Common myeloid progenitor, CD34-positive (primary cell): Measurements from ENCODE around the gene SYNGAP1.
A peak's percentile ranks its signal among the peaks of the same experiment; 100 is the strongest.

ENCODE experiments used
- CTCF ChIA-PET: fragments of 350-600 bp; sonication (Branson Sonifier 250); formaldehyde crosslinking; loops from one replicate; lab custom pipeline; 2021; ENCODE audit warnings: antibody characterized with exemption; lab: Charles Lee
- POLR2A ChIA-PET: fragments of 350-600 bp; sonication (Branson Sonifier 250); formaldehyde crosslinking; loops from one replicate; lab custom pipeline; 2021; ENCODE audit warnings: antibody characterized with exemption; lab: Charles Lee
- DNase-seq, 3 donors: peaks; one replicate each; pipeline versions ENCODE4 v3.0.0 to v3.0.0-alpha.2; 2013
- H3K27ac ChIP-seq, 2 experiments: 1 replicate in 1 of 2; 2 replicates in 1 of 2; pipeline ENCODE4 v1.7.0; 2013; ENCODE audit warnings: inconsistent platforms in 2 of 2, low read length in 2 of 2, mild to moderate bottlenecking in 2 of 2, low read depth in 1 of 2, moderate library complexity in 1 of 2; ENCODE audit not compliant: severe bottlenecking in 2 of 2, insufficient read depth in 1 of 2, poor library complexity in 1 of 2
- H3K27me3 ChIP-seq, 5 experiments: replicated peaks in 2 of 5; 1 replicate in 3 of 5; 2 replicates in 2 of 5; pipeline versions ENCODE4 v1.6.1 to v1.7.0; 2013; ENCODE audit warnings: low read length in 4 of 5, mild to moderate bottlenecking in 2 of 5, moderate library complexity in 2 of 5, inconsistent platforms in 1 of 5; ENCODE audit not compliant: insufficient read depth in 5 of 5, control insufficient read depth in 4 of 5
- H3K36me3 ChIP-seq, 4 experiments: 1 replicate in 2 of 4; 2 replicates in 2 of 4; pipeline versions ENCODE4 v1.6.1 to v1.7.0; 2013; ENCODE audit warnings: low read length in 3 of 4, control low read depth in 1 of 4, mild to moderate bottlenecking in 1 of 4; ENCODE audit not compliant: control insufficient read depth in 4 of 4, insufficient read depth in 4 of 4
- H3K4me1 ChIP-seq, 4 experiments: 1 replicate in 3 of 4; 2 replicates in 1 of 4; pipeline versions ENCODE4 v1.6.1 to v1.7.1; 2013; ENCODE audit warnings: low read length in 3 of 4, mild to moderate bottlenecking in 3 of 4, control low read depth in 1 of 4, inconsistent platforms in 1 of 4, moderate library complexity in 1 of 4; ENCODE audit not compliant: control insufficient read depth in 4 of 4, insufficient read depth in 4 of 4; ENCODE audit errors: control extremely low read depth in 1 of 4
- H3K4me3 ChIP-seq, 7 experiments: 1 replicate in 4 of 7; 2 replicates in 3 of 7; pipeline versions ENCODE4 v1.5.1 to v1.7.0; 2013; ENCODE audit warnings: mild to moderate bottlenecking in 7 of 7, low read length in 6 of 7, moderate library complexity in 6 of 7, inconsistent platforms in 2 of 7, low read depth in 2 of 7, control low read depth in 1 of 7; ENCODE audit not compliant: insufficient read depth in 4 of 7, control insufficient read depth in 1 of 7; ENCODE audit errors: extremely low read depth in 1 of 7
- H3K9me3 ChIP-seq, 5 experiments: 1 replicate in 4 of 5; 2 replicates in 1 of 5; pipeline versions ENCODE4 v1.6.1 to v1.7.1; 2013; ENCODE audit warnings: low read length in 4 of 5, mild to moderate bottlenecking in 2 of 5, inconsistent platforms in 1 of 5, low read depth in 1 of 5, moderate library complexity in 1 of 5; ENCODE audit not compliant: control insufficient read depth in 4 of 5, insufficient read depth in 2 of 5; ENCODE audit errors: control extremely low read depth in 1 of 5
- WGBS: methylation state at CpG from one replicate; pipeline ENCODE4 v1.1.5; 2013; ENCODE audit not compliant: insufficient coverage; 5-methylcytosine and 5-hydroxymethylcytosine counted together

SYNGAP1 gene

GRCh38 chr6:33420491-33421343, 852 bp downstream of the SYNGAP1 start:
- H3K36me3 ChIP-seq = peaks cover under 1 to 10% (median 5%) of the 10 kb centered on the region in 4 experiments
- peak overlapping the region in 2 of 7 experiments; percentile 26 to 73 for H3K4me3 ChIP-seq
- ChIA-PET POLR2A (no interaction called here), CTCF (no interaction called here)
- H3K9me3 ChIP-seq = no peaks in the 10 kb centered on the region
- no peaks in the 10 kb centered on the region for H3K27me3 ChIP-seq
- H3K4me1 ChIP-seq = peaks cover 14 to 57% (median 49%) of the 10 kb centered on the region in 4 experiments
- WGBS = 70% methylated on average over 5 of the region's 6 CpGs
- H3K27ac ChIP-seq = no peak overlapping the region
- DNase-seq = peak in 1 of 3 donors; percentile 41

- Histone ChIP-seq H3K9me3 (no peaks in the 10 kb centered on the region), H3K4me3 (no peak overlapping the region), H3K27me3 (no peaks in the 10 kb centered on the region), H3K36me3 (peaks cover 0 to 5% (median 1%) of the 10 kb centered on the region in 4 experiments), H3K4me1 (peaks cover 14 to 55% (median 49%) of the 10 kb centered on the region in 4 experiments), H3K27ac (no peak overlapping the region)
- ChIA-PET CTCF (no interaction called here), POLR2A (no interaction called here)
- 100% methylated on average over 2 of the region's 2 CpGs for WGBS
- no peak for DNase-seq
Measured at GRCh38 chr6:33421344-33421643, 1.4 kb downstream of the SYNGAP1 start.

DNA sequence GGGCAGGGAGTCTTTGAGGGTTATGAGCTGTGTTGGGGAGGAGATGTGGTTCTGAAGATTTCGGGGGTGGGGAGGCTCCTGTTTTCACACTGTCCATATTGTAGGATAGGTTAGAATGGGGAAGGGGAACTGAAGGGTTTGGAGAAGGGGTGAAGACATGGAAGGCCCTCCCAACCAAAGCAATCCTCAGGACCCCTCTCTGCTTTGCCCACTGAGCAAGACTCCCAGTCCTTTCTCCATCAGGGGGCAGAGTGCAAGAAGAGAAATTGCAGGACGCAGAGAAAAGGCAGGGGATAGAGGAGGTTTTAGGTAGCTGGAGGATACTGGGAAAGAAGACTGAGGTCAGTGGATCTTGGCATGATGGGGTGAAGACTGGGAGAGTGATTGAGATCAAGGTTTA, 3.9 kb downstream of the SYNGAP1 start:
- Histone ChIP-seq H3K36me3 (no peaks in the 10 kb centered on the region), H3K4me1 (peaks cover 4 to 56% (median 47%) of the 10 kb centered on the region in 4 experiments), H3K27ac (peak overlapping the region in 1 of 2 experiments; percentile 12), H3K27me3 (no peaks in the 10 kb centered on the region), H3K9me3 (no peaks in the 10 kb centered on the region), H3K4me3 (no peak overlapping the region)
- ChIA-PET CTCF (interaction anchor here (1.1 kb wide), 1 partner anchor 147 kb away, joined by 3 read pairs; the partner anchor contains the start of gene B3GALT4), POLR2A (no interaction called here)
- DNase-seq = no peak
- WGBS = 100% methylated on average over 1 of the region's 2 CpGs

- ChIA-PET POLR2A (interaction anchor here (0.8 to 1.2 kb wide), 3 partner anchors 14 to 153 kb away, joined by 3 read pairs; partner anchors contain the start of genes RPS18 and VPS52), CTCF (interaction anchor here (0.6 to 2.0 kb wide), 11 partner anchors 8 to 148 kb away, joined by 3 to 9 read pairs (median 4); partner anchors contain the start of gene B3GALT4)
- no peaks in the 10 kb centered on the region for H3K36me3 ChIP-seq
- H3K4me3 ChIP-seq = peak overlapping the region; percentile 39 to 83 (median 79)
- H3K4me1 ChIP-seq = peaks cover 6 to 58% (median 47%) of the 10 kb centered on the region in 4 experiments
- peak overlapping the region; percentile 72 to 88 for H3K27ac ChIP-seq
- H3K27me3 ChIP-seq = no peaks in the 10 kb centered on the region
- DNase-seq = peak in 1 of 3 donors; percentile 29
- no peaks in the 10 kb centered on the region for H3K9me3 ChIP-seq
- WGBS = 24% methylated on average over 11 of the region's 12 CpGs
Measured at GRCh38 chr6:33424855-33425667, 5.2 kb downstream of the SYNGAP1 start.

DNA sequence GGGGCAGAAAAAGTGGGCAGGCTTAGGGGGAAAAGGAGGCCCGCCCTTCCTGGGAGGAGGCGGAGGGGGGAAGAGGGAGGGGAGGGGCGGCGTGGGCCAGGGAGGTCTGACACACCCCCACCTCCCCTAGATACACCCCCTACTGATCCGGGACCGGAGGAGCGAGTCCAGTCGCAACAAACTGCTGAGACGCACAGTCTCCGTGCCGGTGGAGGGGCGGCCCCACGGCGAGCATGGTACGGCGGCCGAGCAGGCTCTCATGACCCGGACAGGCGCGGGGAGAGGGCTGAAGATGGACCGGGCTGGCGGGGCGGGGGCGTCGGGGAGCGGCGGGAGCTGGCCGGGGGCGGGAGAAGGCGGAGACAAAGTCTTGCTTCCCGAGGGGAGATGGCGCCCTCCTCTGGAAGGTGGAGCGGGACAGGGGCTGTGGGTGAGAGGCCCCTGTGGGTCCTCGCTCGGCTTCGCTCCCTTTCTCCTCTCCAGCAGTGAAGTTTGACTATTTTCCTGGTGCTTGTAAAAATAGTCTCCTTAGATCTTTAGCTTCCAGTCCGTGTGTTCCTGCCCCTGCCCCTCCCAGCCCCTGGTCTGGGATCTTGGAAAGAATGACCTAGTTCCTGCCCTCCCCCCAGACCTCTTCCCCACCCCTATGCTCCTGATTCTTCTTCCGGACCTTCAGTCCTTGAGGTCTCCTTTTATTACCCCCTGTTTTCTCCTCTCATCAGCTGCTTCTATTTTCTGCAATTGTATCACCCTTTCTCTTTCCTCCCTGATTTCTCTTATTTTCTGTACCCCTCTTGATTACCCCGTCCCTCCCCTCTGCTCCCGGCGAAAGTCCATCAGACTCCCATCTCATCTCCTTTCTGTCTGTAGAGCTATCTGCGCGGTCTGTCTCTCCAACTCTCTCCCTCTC, 6.1 kb downstream of the SYNGAP1 start:
- no peaks in the 10 kb centered on the region for H3K27me3 ChIP-seq
- POLR2A ChIA-PET = interaction anchor here (1.0 to 1.2 kb wide), 2 partner anchors 14 to 154 kb away, joined by 3 read pairs; partner anchors contain the start of genes RPS18 and VPS52
- WGBS = under 1% methylated on average over 21 of the region's 43 CpGs

More for the DNA sequence above, 6.1 kb downstream of the SYNGAP1 start:
- Histone ChIP-seq H3K4me3 (peak overlapping the region; percentile 39 to 83 (median 79)), H3K9me3 (no peaks in the 10 kb centered on the region), H3K27ac (peak overlapping the region; percentile 72 to 88), H3K4me1 (peaks cover 12 to 62% (median 54%) of the 10 kb centered on the region in 4 experiments), H3K36me3 (no peaks in the 10 kb centered on the region)
- DNase-seq = peak; percentile 80 to 91 (median 86)
- CTCF ChIA-PET = interaction anchor here (0.6 to 2.0 kb wide), 14 partner anchors 9 to 149 kb away, joined by 3 to 9 read pairs (median 4); partner anchors contain the start of genes B3GALT4 and RGL2
